ENCODE data around the gene MAGEB4. TPM values are rescaled to one million over a fixed set of nuclear protein-coding genes. Genes with fewer than 3 reads are reported as not detected.

The MAGEB4 gene
- polyA plus RNA-seq, 1 experiment: not detected

DNA sequence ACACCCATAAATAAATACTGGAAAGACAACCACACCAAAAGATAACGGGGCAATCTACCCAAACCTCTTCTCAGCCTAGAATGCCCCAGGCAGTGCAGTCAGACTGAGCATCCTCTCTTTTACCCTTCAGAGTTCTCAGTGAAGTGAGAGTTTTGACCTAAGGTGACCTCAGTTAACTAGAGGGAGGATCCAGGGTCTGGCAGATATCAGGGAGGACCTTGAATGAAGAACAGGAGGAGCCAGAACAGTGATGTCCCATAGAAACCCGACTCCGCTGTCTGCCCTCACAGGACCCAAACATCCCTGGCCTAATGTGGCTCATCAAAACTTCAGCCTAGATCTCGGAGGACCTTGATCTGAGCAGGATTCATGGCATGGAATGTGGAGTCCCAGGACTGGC, 11.4 kb upstream of the MAGEB4 start, which contains the start of gene MAGEB3:
Gene MAGEB3, plus strand, starts transcription at position 263 of the 400 bp plus-strand sequence. CDS start 5,268 bp downstream, outside the sequence.
- TF ChIP-seq, protein P1, sequence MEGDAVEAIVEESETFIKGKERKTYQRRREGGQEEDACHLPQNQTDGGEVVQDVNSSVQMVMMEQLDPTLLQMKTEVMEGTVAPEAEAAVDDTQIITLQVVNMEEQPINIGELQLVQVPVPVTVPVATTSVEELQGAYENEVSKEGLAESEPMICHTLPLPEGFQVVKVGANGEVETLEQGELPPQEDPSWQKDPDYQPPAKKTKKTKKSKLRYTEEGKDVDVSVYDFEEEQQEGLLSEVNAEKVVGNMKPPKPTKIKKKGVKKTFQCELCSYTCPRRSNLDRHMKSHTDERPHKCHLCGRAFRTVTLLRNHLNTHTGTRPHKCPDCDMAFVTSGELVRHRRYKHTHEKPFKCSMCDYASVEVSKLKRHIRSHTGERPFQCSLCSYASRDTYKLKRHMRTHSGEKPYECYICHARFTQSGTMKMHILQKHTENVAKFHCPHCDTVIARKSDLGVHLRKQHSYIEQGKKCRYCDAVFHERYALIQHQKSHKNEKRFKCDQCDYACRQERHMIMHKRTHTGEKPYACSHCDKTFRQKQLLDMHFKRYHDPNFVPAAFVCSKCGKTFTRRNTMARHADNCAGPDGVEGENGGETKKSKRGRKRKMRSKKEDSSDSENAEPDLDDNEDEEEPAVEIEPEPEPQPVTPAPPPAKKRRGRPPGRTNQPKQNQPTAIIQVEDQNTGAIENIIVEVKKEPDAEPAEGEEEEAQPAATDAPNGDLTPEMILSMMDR (IDR thresholded peaks at IDR 0.05; ENCODE audit: low read depth, low read length): no peak
- Histone ChIP-seq H3K4me3 (ENCODE audit: low read depth, low read length) (no peak within 1 kb of the TSS), H3K27ac (ENCODE audit: low read depth, low read length) (no peak within 1 kb of the TSS), H3K9me3 (ENCODE audit: control insufficient read depth, insufficient read depth, low read length) (no peaks in the 10 kb centered on the region), H3K27me3 (ENCODE audit: control insufficient read depth, insufficient read depth, low read length) (no peaks in the 10 kb centered on the region)
- CTCF ChIA-PET: no interaction called here
- POLR2A ChIA-PET: no interaction called here
- DNase-seq (ENCODE audit: low read depth, low spot score): no peak

DNA sequence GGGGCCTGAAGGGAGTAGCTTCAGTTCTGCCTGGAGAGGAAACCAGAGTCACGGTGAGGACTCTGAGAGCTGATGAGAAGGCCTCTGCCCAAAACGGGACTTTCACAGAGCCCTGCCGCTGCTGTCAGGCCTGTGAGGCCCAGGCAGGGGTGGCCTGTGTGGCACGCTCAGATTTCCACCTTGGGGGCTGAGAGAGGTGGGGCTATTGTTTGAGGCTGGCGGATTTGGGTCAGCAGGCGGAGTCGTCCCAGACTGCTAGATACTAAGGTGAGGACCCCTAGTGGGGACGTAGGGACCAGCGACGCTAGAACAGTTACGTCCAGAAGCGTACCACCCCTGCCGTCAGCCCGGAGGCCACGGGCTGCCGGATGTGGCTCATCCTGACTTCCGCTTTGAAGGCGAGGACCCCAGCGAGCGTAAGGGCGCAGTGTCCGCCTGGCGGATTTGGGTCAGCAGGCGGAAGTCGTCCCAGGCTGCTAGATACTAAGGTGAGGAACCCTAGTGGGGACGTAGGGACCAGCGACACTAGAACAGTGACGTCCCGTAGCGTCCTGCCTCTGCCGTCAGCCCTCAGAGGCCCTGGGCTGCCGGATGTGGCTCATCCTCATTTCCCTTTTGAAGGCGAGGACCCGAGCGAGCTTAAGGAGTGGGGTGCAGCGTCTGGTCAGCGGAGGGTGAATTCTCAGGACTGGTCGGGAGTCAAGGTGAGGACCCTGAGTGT, 5.1 kb downstream of the MAGEB4 start, which contains the start of gene MAGEB1:
Gene MAGEB1, plus strand, starts transcription at position 378 of the 721 bp plus-strand sequence. CDS start 3,348 bp downstream, outside the sequence.
- CTCF ChIA-PET: no interaction called here
- Histone ChIP-seq H3K9me3 (ENCODE audit: control insufficient read depth, insufficient read depth, low read length) (no peaks in the 10 kb centered on the region; the same call in 1 of the 2 replicates), H3K4me3 (ENCODE audit: low read depth, low read length) (no peak within 1 kb of the TSS), H3K27me3 (ENCODE audit: control insufficient read depth, insufficient read depth, low read length) (no peaks in the 10 kb centered on the region), H3K27ac (ENCODE audit: low read depth, low read length) (no peak within 1 kb of the TSS)
- TF ChIP-seq, protein P1 (IDR thresholded peaks at IDR 0.05; ENCODE audit: low read depth, low read length): no peak
- DNase-seq (ENCODE audit: low read depth, low spot score): no peak
- POLR2A ChIA-PET: no interaction called here

DNA sequence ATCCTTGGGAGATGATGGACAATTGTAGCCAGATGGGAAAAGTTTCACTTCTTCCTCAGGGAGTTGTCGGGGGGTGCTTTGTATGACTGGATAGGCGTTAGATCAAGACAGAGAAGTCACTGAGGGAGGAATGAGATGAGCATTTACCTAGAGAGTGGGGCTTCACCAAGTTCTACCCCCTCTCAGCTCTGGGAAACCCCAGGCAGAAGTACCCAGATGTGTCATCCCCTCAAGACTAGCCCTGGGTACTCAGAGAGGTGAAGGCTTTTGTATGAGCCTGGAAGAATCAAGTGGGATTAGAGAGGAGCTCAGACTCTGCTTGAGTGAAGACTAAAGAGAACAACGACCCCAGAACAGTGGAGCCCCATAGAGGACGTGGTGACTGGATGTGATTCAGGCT, 7.1 kb downstream of the MAGEB4 start:
- no peak for DNase-seq (ENCODE audit: low read depth, low spot score)
- H3K27ac ChIP-seq (ENCODE audit: low read depth, low read length): no peak overlapping the region
- no peak overlapping the region for H3K4me3 ChIP-seq (ENCODE audit: low read depth, low read length)
- H3K9me3 ChIP-seq (ENCODE audit: control insufficient read depth, insufficient read depth, low read length): no peaks in the 10 kb centered on the region; the same call in 1 of the 2 replicates
- CTCF ChIA-PET: no interaction called here
- POLR2A ChIA-PET: no interaction called here
- TF ChIP-seq, protein P1 (IDR thresholded peaks at IDR 0.05; ENCODE audit: low read depth, low read length): no peak
- no peaks in the 10 kb centered on the region for H3K27me3 ChIP-seq (ENCODE audit: control insufficient read depth, insufficient read depth, low read length)

DNA sequence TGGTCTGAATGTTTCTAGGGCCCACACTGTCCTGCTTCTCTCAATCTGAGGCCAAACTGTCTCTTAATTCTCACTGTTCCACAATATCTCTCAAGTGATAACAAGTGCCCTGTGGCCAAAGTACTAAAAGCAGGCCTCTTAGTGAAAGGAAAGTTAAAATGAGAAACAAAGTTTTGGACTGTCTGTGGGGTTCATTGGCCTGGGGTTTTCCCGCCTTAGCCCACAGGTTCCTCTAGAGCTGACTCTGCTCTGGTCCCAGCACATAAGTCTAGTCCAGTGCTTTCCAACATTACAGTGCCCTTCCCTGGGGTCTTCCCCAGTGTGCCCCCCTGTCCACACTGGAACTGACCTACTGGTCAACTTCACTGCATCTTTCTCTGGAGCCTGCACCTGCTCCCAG, 11.5 kb downstream of the MAGEB4 start:
- TF ChIP-seq, protein P1 (IDR thresholded peaks at IDR 0.05; ENCODE audit: low read depth, low read length): no peak
- no peak for DNase-seq (ENCODE audit: low read depth, low spot score)
- ChIA-PET POLR2A (no interaction called here), CTCF (no interaction called here)
- no peaks in the 10 kb centered on the region for H3K27me3 ChIP-seq (ENCODE audit: control insufficient read depth, insufficient read depth, low read length)
- no peaks in the 10 kb centered on the region for H3K9me3 ChIP-seq (ENCODE audit: control insufficient read depth, insufficient read depth, low read length)
- no peak overlapping the region for H3K27ac ChIP-seq (ENCODE audit: low read depth, low read length)
- H3K4me3 ChIP-seq (ENCODE audit: low read depth, low read length): no peak overlapping the region

DNA sequence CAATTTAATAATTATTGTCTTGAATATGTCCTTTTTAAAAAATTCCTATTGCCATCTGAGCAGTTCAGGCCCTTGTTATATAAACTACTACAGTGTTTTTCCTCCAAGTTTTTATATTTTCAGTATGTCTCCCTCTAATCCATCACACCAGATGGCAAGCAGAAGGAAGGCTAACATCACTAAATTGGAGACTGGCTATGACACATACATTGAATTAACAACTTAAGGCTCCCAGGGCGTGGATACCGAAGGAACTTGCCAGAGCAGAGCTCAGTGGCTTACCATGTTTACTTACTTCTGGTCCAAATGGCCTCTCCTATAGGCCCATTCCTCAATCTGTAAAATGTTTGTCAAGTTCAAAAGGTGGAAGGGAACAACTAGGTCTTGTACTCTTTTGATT, 18.1 kb downstream of the MAGEB4 start:
- no peak overlapping the region for H3K4me3 ChIP-seq (ENCODE audit: low read depth, low read length)
- H3K27ac ChIP-seq (ENCODE audit: low read depth, low read length): no peak overlapping the region
- no peaks in the 10 kb centered on the region for H3K9me3 ChIP-seq (ENCODE audit: control insufficient read depth, insufficient read depth, low read length)
- no peaks in the 10 kb centered on the region for H3K27me3 ChIP-seq (ENCODE audit: control insufficient read depth, insufficient read depth, low read length)
- CTCF ChIA-PET: no interaction called here
- DNase-seq (ENCODE audit: low read depth, low spot score): no peak
- POLR2A ChIA-PET: no interaction called here
- TF ChIP-seq, protein P1 (IDR thresholded peaks at IDR 0.05; ENCODE audit: low read depth, low read length): no peak

Measured in AG04450 (cell line).